ENCODE results near the gene AFG1L.

DNA sequence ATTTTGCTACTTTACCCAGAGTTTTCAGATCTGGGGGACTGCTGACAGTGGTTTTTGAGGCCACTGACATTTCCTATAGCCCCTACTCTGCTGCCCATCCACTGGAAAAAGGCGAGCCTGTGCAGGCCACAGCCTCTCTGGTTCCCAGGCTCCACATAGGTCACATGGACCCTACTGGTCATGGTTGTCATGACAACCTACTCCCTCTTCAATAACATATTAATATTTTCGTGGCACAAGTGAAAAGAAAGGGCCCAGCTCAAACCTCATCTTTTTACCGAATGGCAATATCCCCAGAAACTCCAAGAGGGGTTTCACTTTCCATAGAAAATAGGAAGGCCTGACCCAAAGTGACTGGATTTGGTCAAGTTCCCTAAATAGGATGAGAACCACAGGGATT lies 254.9 kb downstream of the AFG1L start:
- TF ChIP-seq, protein P1, sequence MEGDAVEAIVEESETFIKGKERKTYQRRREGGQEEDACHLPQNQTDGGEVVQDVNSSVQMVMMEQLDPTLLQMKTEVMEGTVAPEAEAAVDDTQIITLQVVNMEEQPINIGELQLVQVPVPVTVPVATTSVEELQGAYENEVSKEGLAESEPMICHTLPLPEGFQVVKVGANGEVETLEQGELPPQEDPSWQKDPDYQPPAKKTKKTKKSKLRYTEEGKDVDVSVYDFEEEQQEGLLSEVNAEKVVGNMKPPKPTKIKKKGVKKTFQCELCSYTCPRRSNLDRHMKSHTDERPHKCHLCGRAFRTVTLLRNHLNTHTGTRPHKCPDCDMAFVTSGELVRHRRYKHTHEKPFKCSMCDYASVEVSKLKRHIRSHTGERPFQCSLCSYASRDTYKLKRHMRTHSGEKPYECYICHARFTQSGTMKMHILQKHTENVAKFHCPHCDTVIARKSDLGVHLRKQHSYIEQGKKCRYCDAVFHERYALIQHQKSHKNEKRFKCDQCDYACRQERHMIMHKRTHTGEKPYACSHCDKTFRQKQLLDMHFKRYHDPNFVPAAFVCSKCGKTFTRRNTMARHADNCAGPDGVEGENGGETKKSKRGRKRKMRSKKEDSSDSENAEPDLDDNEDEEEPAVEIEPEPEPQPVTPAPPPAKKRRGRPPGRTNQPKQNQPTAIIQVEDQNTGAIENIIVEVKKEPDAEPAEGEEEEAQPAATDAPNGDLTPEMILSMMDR (IDR thresholded peaks at IDR 0.05; ENCODE audit: low read depth, low read length) = no peak
- TF ChIP-seq EZH2phosphoT487 (IDR thresholded peaks at IDR 0.05; ENCODE audit: low read depth) = no peak

All from OCI-LY3 (cell line).